SK-N-SH (cell line): ENCODE results near the gene MADD. TPM values are rescaled to one million over a fixed set of nuclear protein-coding genes. Genes with fewer than 3 reads are reported as not detected.

Experiments
- CTCF ChIA-PET: fragments of 300-600, 350-600 bp; formaldehyde crosslinking; extraction: SDS; loops from one replicate; lab custom pipeline; 2021; lab: Yijun Ruan, JAX
- POLR2A ChIA-PET: fragments of 350-600 bp; sonication (Branson Sonifier 250); formaldehyde crosslinking; extraction: SDS; loops from one replicate; lab custom pipeline; 2020; ENCODE audit warnings: antibody characterized with exemption, inconsistent platforms; lab: Yijun Ruan, JAX
- DNase-seq: peaks from one replicate; pipeline ENCODE4 v3.0.0; 2012
- H2AFZ ChIP-seq: fragments of 200-600 bp; sonication (generic); 2 replicates; pipeline ENCODE4 v1.8.1; 2016; ENCODE audit warnings: antibody characterized with exemption, mild to moderate bottlenecking, low read depth
- H3F3A ChIP-seq: fragments of 200-600 bp; sonication (generic); replicated peaks from 2 replicates; pipeline ENCODE3; 2016; ENCODE audit warnings: antibody characterized with exemption, mild to moderate bottlenecking; ENCODE audit not compliant: insufficient read depth
- H3K27ac ChIP-seq, 2 experiments: fragments of 200-500 bp in 1 of 2; fragments of 200-600 bp in 1 of 2; sonication (Bioruptor generic) in 1 of 2; sonication (generic), shearing (Covaris generic) in 1 of 2; 2 replicates each; pipeline versions ENCODE4 v1.5.1 to v1.6.1; 2014 to 2016; ENCODE audit warnings: low read depth in 2 of 2, inconsistent platforms in 1 of 2, low read length in 1 of 2, mild to moderate bottlenecking in 1 of 2, mixed read lengths in 1 of 2
- H3K27me3 ChIP-seq: fragments of 200-600 bp; sonication (generic), shearing (Covaris generic); 2 replicates; pipeline ENCODE4 v1.6.1; 2016; ENCODE audit warnings: mixed run types; ENCODE audit not compliant: insufficient read depth
- H3K36me3 ChIP-seq, 2 experiments: fragments of 200-500 bp in 1 of 2; fragments of 200-600 bp in 1 of 2; sonication (Bioruptor generic) in 1 of 2; sonication (generic) in 1 of 2; replicated peaks in 1 of 2; 2 replicates each; pipeline versions ENCODE3 to v1.5.1; 2014 to 2016; ENCODE audit warnings: low read length in 1 of 2, mild to moderate bottlenecking in 1 of 2; ENCODE audit not compliant: insufficient read depth in 2 of 2, control insufficient read depth in 1 of 2
- H3K4me1 ChIP-seq, 2 experiments: fragments of 200-500 bp in 1 of 2; fragments of 200-600 bp in 1 of 2; sonication (Bioruptor generic) in 1 of 2; sonication (generic), shearing (Covaris generic) in 1 of 2; 2 replicates each; pipeline versions ENCODE4 v1.5.1 to v1.6.1; 2014 to 2016; ENCODE audit warnings: low read depth in 1 of 2, low read length in 1 of 2, mixed run types in 1 of 2; ENCODE audit not compliant: insufficient read depth in 2 of 2, control insufficient read depth in 1 of 2
- H3K4me2 ChIP-seq: fragments of 200-600 bp; sonication (generic), shearing (Covaris generic); 2 replicates; pipeline ENCODE4 v1.6.1; 2017; ENCODE audit warnings: mixed run types
- H3K4me3 ChIP-seq, 2 experiments: fragments of 200-500 bp in 1 of 2; fragments of 200-600 bp in 1 of 2; sonication (Bioruptor generic) in 1 of 2; sonication (generic), shearing (Covaris generic) in 1 of 2; 2 replicates each; pipeline versions ENCODE4 v1.5.1 to v1.8.1; 2014 to 2016; ENCODE audit warnings: low read depth in 2 of 2, inconsistent platforms in 1 of 2, low read length in 1 of 2, mild to moderate bottlenecking in 1 of 2, mixed read lengths in 1 of 2, moderate library complexity in 1 of 2
- H3K79me2 ChIP-seq: fragments of 200-600 bp; sonication (generic); 2 replicates; pipeline ENCODE4 v1.8.1; 2017; ENCODE audit warnings: mild to moderate bottlenecking; ENCODE audit not compliant: insufficient read depth
- H3K9ac ChIP-seq: fragments of 200-600 bp; sonication (generic); 2 replicates; pipeline ENCODE4 v1.6.1; 2017; ENCODE audit warnings: mixed run types
- H3K9me2 ChIP-seq: fragments of 200-600 bp; sonication (generic); 2 replicates; pipeline ENCODE4 v1.6.1; 2017; ENCODE audit warnings: mixed run types
- H3K9me3 ChIP-seq: fragments of 200-600 bp; sonication (generic); 2 replicates; pipeline ENCODE4 v1.6.1; 2017; ENCODE audit warnings: mixed run types, mild to moderate bottlenecking, moderate library complexity
- H4K20me1 ChIP-seq: fragments of 200-600 bp; sonication (generic); 2 replicates; pipeline ENCODE4 v1.6.1; 2017; ENCODE audit warnings: mild to moderate bottlenecking, mixed run types; ENCODE audit not compliant: insufficient read depth
- EP300 ChIP-seq, 2 experiments: IDR thresholded peaks; 2 replicates each; pipeline versions ENCODE4 v1.4.0 to v1.6.1; 2012; ENCODE audit warnings: borderline replicate concordance in 1 of 2, low read depth in 1 of 2, low read length in 1 of 2
- EZH2phosphoT487 ChIP-seq: fragments of 200-600 bp; sonication (generic); IDR thresholded peaks from 2 replicates; pipeline ENCODE4 v1.6.1; 2017; ENCODE audit warnings: low read depth, mixed run types, mild to moderate bottlenecking, antibody characterized with exemption, moderate library complexity, borderline replicate concordance
- FOSL2 ChIP-seq: IDR thresholded peaks from 2 replicates; pipeline ENCODE4 v1.4.0; 2012; ENCODE audit warnings: low read depth, mild to moderate bottlenecking, moderate library complexity, borderline replicate concordance
- IRF3 ChIP-seq: fragments of 150-350 bp; IDR thresholded peaks from 2 replicates; pipeline ENCODE4 v1.6.1; 2016; ENCODE audit warnings: mild to moderate bottlenecking, low read depth, low read length
- MAX ChIP-seq: IDR thresholded peaks from 2 replicates; pipeline ENCODE4 v1.4.0; 2012; ENCODE audit warnings: low read depth
- MEF2A ChIP-seq: IDR thresholded peaks from 2 replicates; pipeline ENCODE4 v1.4.0; 2012; ENCODE audit warnings: low read depth, borderline replicate concordance
- MXI1 ChIP-seq: IDR thresholded peaks from 2 replicates; pipeline ENCODE4 v1.6.1; 2012; ENCODE audit warnings: mild to moderate bottlenecking, low read depth, low read length, improper control_type of control experiment
- NFIC ChIP-seq: IDR thresholded peaks from 2 replicates; pipeline ENCODE4 v1.4.0; 2012; ENCODE audit warnings: borderline replicate concordance
- PBX3 ChIP-seq: IDR thresholded peaks from 2 replicates; pipeline ENCODE4; 2012
- POLR2AphosphoS5 ChIP-seq: IDR thresholded peaks from 2 replicates; pipeline ENCODE4 v1.6.1; 2012; ENCODE audit warnings: low read depth, low read length
- RCOR1 ChIP-seq: fragments of 150-350 bp; IDR thresholded peaks from 2 replicates; pipeline ENCODE4 v1.6.1; 2017; ENCODE audit warnings: antibody characterized with exemption, low read length
- REST ChIP-seq: IDR thresholded peaks from 2 replicates; pipeline ENCODE4 v1.6.1; 2012; ENCODE audit warnings: mild to moderate bottlenecking, low read depth, low read length, moderate library complexity
- RFX5 ChIP-seq: IDR thresholded peaks from 2 replicates; pipeline ENCODE4 v1.6.1; 2012; ENCODE audit warnings: mild to moderate bottlenecking, improper control_type of control experiment, low read length
- RXRA ChIP-seq: IDR thresholded peaks from 2 replicates; pipeline ENCODE4 v1.4.0; 2012; ENCODE audit warnings: low read depth, mild to moderate bottlenecking, borderline replicate concordance
- SMC3 ChIP-seq: IDR thresholded peaks from 2 replicates; pipeline ENCODE4 v1.6.1; 2012; ENCODE audit warnings: low read depth, low read length, improper control_type of control experiment
- TAF1 ChIP-seq: IDR thresholded peaks from 2 replicates; pipeline ENCODE4 v1.6.1; 2012; ENCODE audit warnings: low read depth, mild to moderate bottlenecking, low read length, moderate library complexity, borderline replicate concordance
- TCF12 ChIP-seq: IDR thresholded peaks from 2 replicates; pipeline ENCODE4 v1.4.0; 2012
- TEAD4 ChIP-seq: IDR thresholded peaks from 2 replicates; pipeline ENCODE4 v1.4.0; 2012; ENCODE audit warnings: mild to moderate bottlenecking, borderline replicate concordance; ENCODE audit not compliant: insufficient read depth
- USF2 ChIP-seq: fragments of 150-350 bp; IDR thresholded peaks from 2 replicates; pipeline ENCODE4 v1.6.1; 2017; ENCODE audit warnings: antibody characterized with exemption, low read length, low read depth, borderline replicate concordance
- WGBS: methylation state at CpG from one replicate; pipeline ENCODE4 v1.1.6; 2017; ENCODE audit warnings: low lambda C conversion rate; 5-methylcytosine and 5-hydroxymethylcytosine counted together
- polyA plus RNA-seq, 3 experiments: library from polyadenylated mRNA; depleted of rRNA; stranded (reverse); fragments of >200 nt; gene quantifications; 2 replicates each; pipeline ENCODE4 v1.2.3, GENCODE V29; 2012

The MADD gene
- polyA plus RNA-seq, 1 of the 3 experiments (the other 2 are of a cell fraction): 16.4 TPM

GRCh38 chr11:47278769-47279168 is 8.8 kb downstream of the MADD start:
- Histone ChIP-seq H2AFZ (no peak overlapping the region), H3K36me3 (peaks cover 45 to 74% of the 10 kb centered on the region in 2 experiments), H3K4me2 (no peak overlapping the region), H3K4me1 (no peaks in the 10 kb centered on the region; a peak in 1 of 4 replicates), H3K9me2 (no peaks in the 10 kb centered on the region), H3F3A (peaks cover 3% of the 10 kb centered on the region), H4K20me1 (peaks cover 2% of the 10 kb centered on the region), H3K27ac (no peak overlapping the region), H3K9me3 (no peaks in the 10 kb centered on the region), H3K27me3 (no peaks in the 10 kb centered on the region), H3K9ac (no peak overlapping the region), H3K4me3 (no peak overlapping the region), H3K79me2 (peaks cover 15% of the 10 kb centered on the region; the same call in 1 of the 2 replicates)
- POLR2A ChIA-PET: no interaction called here
- no peak for DNase-seq
- 94% methylated on average over 4 of the region's 4 CpGs for WGBS
- CTCF ChIA-PET: interaction anchor here (0.7 to 4.5 kb wide), 2 partner anchors 56 to 76 kb away, joined by 3 to 22 read pairs; no protein-coding TSS in a partner anchor
- TF ChIP-seq RFX5: no peak
- TF ChIP-seq RXRA: no peak
- TF ChIP-seq EZH2phosphoT487: no peak
- no peak for TF ChIP-seq USF2
- TF ChIP-seq SMC3: no peak

GRCh38 chr11:47280099-47280498 is 10.2 kb downstream of the MADD start:
- Histone ChIP-seq H3K9ac (no peak overlapping the region), H3K27ac (no peak overlapping the region), H3K36me3 (peaks cover 57 to 74% of the 10 kb centered on the region in 2 experiments), H3K9me3 (no peaks in the 10 kb centered on the region), H3K9me2 (no peaks in the 10 kb centered on the region), H3K4me3 (no peak overlapping the region), H3K79me2 (peaks cover 6% of the 10 kb centered on the region; the same call in 1 of the 2 replicates), H3K4me2 (no peak overlapping the region), H3K27me3 (no peaks in the 10 kb centered on the region), H3K4me1 (no peaks in the 10 kb centered on the region; a peak in 1 of 4 replicates), H3F3A (peaks cover 3% of the 10 kb centered on the region), H2AFZ (no peak overlapping the region), H4K20me1 (no peaks in the 10 kb centered on the region)
- no peak for DNase-seq
- CTCF ChIA-PET: interaction anchor here (1.1 to 4.5 kb wide), 3 partner anchors 12 to 102 kb away, joined by 3 to 22 read pairs (median 4); no protein-coding TSS in a partner anchor
- POLR2A ChIA-PET: no interaction called here
- no peak for TF ChIP-seq USF2
- TF ChIP-seq MEF2A: no peak
- no peak for TF ChIP-seq MXI1
- TF ChIP-seq TCF12: no peak
- TF ChIP-seq NFIC: no peak
- no peak for TF ChIP-seq TEAD4
- TF ChIP-seq IRF3: no peak
- no peak for TF ChIP-seq FOSL2
- TF ChIP-seq RCOR1: no peak
- TF ChIP-seq RXRA: no peak
- no peak for TF ChIP-seq PBX3
- no peak for TF ChIP-seq POLR2AphosphoS5
- no peak for TF ChIP-seq EP300 (IDR thresholded peaks at IDR 0.05; ENCODE audit: borderline replicate concordance in 1 of 2, low read depth in 1 of 2, low read length in 1 of 2)
- TF ChIP-seq TAF1: no peak
- no peak for TF ChIP-seq REST
- no peak for TF ChIP-seq MAX
- no peak for TF ChIP-seq RFX5
